GM12892 (cell line): ENCODE results near the gene PCDHGA1.

Source experiments
- DNase-seq: peaks from one replicate; pipeline ENCODE4 v3.0.0; 2011; ENCODE audit not compliant: insufficient read length
- FAIRE-seq: peaks from 2 replicates; lab custom pipeline; 2011; peaks lifted over from hg19 to GRCh38; lab: Jason Lieb, UNC
- POLR2A ChIP-seq: IDR thresholded peaks from 2 replicates; pipeline ENCODE4 v1.6.1; 2011; ENCODE audit warnings: low read depth, low read length, control low read depth
- POLR2AphosphoS5 ChIP-seq: IDR thresholded peaks from 2 replicates; pipeline ENCODE4 v1.6.1; 2011; ENCODE audit warnings: low read depth, low read length, control low read depth
- TAF1 ChIP-seq: IDR thresholded peaks from 2 replicates; pipeline ENCODE4 v1.6.1; 2011; ENCODE audit warnings: low read depth, mild to moderate bottlenecking, control low read depth, low read length, borderline replicate concordance

Gene PCDHGA1

GRCh38 chr5:141519605-141520565 is 189.6 kb downstream of the PCDHGA1 start:
- no peak for FAIRE-seq
- no peak for DNase-seq

GRCh38 chr5:141521244-141521781 is 191.0 kb downstream of the PCDHGA1 start:
- no peak for DNase-seq
- TF ChIP-seq POLR2A (no peak), POLR2AphosphoS5 (no peak), TAF1 (no peak)
- FAIRE-seq, result no peak

More at GRCh38 chr5:141519605-141520565, 189.6 kb downstream of the PCDHGA1 start:
- TF ChIP-seq POLR2A, result no peak
- no peak for TF ChIP-seq TAF1
- no peak for TF ChIP-seq POLR2AphosphoS5

GRCh38 chr5:141522301-141522700 is 192.0 kb downstream of the PCDHGA1 start:
- DNase-seq (no peak), FAIRE-seq (no peak)
- TF ChIP-seq TAF1, result no peak
- no peak for TF ChIP-seq POLR2AphosphoS5
- no peak for TF ChIP-seq POLR2A

GRCh38 chr5:141523991-141524390 is 193.7 kb downstream of the PCDHGA1 start:
- DNase-seq (no peak), FAIRE-seq (no peak)
- TF ChIP-seq POLR2AphosphoS5 (no peak), POLR2A (no peak), TAF1 (no peak)

GRCh38 chr5:141524604-141525597 is 194.6 kb downstream of the PCDHGA1 start:
- no peak for DNase-seq
- TF ChIP-seq POLR2A (no peak), TAF1 (no peak), POLR2AphosphoS5 (no peak)
- FAIRE-seq, result peak; percentile 97

GRCh38 chr5:141525653-141526052 is 195.3 kb downstream of the PCDHGA1 start:
- TF ChIP-seq POLR2A (no peak), TAF1 (no peak), POLR2AphosphoS5 (no peak)
- DNase-seq, result no peak
- FAIRE-seq, result no peak

GRCh38 chr5:141527426-141527825 is 197.1 kb downstream of the PCDHGA1 start:
- no peak for DNase-seq
- TF ChIP-seq POLR2A (no peak), TAF1 (no peak), POLR2AphosphoS5 (no peak)
- FAIRE-seq, result no peak

GRCh38 chr5:141528291-141528984 is 198.1 kb downstream of the PCDHGA1 start:
- no peak for FAIRE-seq
- DNase-seq, result no peak
- TF ChIP-seq POLR2A (no peak), TAF1 (no peak), POLR2AphosphoS5 (no peak)

GRCh38 chr5:141529002-141529401 is 198.7 kb downstream of the PCDHGA1 start:
- FAIRE-seq (no peak), DNase-seq (no peak)
- no peak for TF ChIP-seq POLR2AphosphoS5

- no peak for TF ChIP-seq POLR2A
- TF ChIP-seq POLR2AphosphoS5, result no peak; the same call in 1 of the 2 replicates
- TF ChIP-seq TAF1, result no peak
- FAIRE-seq, result peak; percentile 33
- no peak for DNase-seq
These were observed 199.6 kb downstream of the PCDHGA1 start for GRCh38 chr5:141529873-141530272.

GRCh38 chr5:141532726-141533125 is 202.4 kb downstream of the PCDHGA1 start:
- no peak for TF ChIP-seq TAF1
- TF ChIP-seq POLR2A, result no peak
- no peak for TF ChIP-seq POLR2AphosphoS5
- FAIRE-seq (no peak), DNase-seq (no peak)
